ENCODE data around the gene LLGL2.

The LLGL2 gene

DNA sequence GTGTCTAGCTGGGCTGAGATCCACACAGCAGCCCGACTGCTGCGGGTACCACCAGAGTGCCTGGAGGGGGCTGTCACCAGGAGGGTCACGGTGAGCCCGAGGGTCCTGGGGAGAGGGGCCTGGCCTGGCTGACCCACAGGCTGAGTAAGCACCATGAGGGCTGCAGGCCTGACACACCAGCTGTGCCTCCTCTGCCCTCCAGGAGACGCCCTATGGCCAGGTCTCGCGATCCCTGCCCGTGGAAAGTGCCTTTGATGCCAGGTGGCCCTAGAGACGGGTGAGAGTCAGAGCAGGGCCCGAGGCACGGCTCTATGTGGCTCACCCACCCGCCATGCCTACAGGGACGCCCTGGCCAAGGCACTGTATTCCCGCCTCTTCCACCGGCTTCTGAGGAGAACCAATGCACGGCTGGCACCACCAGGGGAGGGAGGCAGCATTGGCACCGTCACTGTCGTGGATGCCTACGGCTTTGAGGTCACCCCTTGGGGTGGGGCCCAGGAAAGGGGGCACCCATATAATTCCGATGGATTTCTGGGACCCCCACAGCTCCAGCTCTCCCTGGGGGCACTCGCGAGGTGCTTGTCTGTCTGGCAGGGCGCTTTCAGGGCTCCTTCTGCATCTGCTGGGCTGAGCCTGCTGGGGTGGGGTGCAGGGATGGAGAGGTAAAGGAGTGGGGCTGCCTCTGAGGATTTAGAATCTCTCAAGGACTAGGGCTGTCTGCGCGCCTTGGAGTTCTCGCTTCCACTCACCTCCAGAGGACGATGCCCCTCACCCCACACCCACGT, 69.2 kb downstream of the LLGL2 start:
- peak; percentile 27 for DNase-seq

GRCh38 chr17:75595284-75595919, 69.9 kb downstream of the LLGL2 start:
- no peak for DNase-seq

DNA sequence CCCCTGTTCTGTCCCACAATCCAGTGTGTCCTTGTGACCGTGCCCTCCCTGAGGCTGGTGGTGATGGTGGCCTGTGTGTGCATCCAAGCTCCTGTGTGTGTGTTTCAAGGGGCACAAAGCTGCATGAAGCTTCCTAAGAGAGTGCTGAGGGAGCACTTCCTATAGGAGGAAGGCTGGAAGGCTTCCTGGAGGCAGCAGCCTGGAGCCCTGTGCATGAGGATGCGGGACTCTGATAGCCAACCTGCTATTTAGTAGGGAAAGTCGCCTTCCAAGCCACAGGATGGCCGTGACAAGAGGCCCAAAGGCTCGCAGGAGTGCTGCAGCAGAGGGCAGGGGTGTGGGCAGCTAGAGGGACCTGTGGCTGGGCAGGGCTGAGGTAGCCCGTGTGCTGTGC, 70.4 kb downstream of the LLGL2 start:
- DNase-seq = no peak

GRCh38 chr17:75596320-75597087, 71.0 kb downstream of the LLGL2 start:
- no peak for DNase-seq

- DNase-seq = peak; percentile 38
These were observed 75.8 kb downstream of the LLGL2 start for GRCh38 chr17:75601057-75601987.

GRCh38 chr17:75602644-75603043, 77.1 kb downstream of the LLGL2 start:
- no peak for DNase-seq

DNA sequence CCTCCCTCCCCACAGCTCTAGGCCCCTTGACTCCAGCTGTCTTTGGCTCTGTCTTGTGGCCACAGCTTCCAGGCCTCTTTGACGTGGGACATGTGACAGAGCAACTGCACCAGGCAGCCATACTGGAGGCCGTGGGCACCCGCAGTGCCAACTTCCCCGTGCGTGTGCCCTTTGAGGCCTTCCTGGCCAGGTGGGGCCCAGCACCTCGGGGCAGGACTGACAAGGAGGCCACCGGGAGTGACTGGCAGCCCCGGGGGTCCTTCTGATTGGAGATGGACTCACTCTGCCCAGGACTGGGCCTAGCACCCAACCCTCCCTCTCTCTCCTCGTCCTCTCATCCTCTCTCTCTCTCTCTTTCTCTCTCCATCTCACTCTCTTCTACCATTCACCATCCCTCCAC, 77.6 kb downstream of the LLGL2 start:
- no peak for DNase-seq

GRCh38 chr17:75604034-75604695, 78.7 kb downstream of the LLGL2 start:
- DNase-seq = no peak

- no peak for DNase-seq
These were observed 80.3 kb downstream of the LLGL2 start for GRCh38 chr17:75605790-75606189.

GRCh38 chr17:75607086-75607485, 81.6 kb downstream of the LLGL2 start:
- no peak for DNase-seq

DNA sequence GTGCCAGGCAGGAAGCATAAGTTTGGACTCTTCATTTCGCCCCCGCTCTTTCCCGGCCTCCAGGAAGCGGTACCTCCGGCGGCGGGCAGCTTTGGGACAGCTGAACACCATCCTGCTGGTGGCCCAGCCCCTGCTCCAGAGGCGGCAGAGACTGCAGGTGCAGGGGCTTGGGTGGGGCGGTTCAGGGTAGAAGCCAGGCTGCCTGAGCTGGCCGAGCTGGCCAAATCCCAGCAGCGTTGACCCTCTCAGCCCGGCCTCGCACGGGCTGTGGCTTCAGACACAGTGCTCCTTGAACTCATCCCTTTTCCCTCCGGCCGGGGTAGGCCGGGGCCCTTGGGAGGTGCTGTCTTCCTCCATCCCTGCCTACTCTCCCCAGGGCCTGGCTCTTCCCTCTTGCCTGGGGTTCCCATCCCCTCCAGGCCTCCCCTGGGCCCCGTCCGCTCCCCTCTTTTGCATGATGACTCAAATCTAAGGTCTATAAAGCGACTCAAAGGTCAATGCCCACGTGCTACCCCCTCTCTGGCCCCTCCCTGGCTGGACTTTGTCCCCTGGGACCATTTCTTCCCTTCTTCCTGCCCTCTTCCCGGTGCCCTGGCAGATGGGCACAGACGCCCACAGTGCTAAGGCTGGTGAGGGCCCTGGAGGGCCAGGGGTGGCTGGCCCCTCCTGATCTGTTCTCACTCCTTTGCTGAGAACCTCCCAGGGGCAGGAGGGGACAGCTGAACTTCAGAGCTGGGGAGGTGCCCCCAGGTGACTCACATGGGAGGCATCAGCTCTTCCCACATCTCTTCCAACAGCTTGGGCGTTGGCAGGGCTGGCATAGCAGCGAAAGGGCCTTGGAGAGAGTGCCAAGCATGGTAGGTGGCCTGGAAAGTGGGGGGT, 84.8 kb downstream of the LLGL2 start:
- no peak for DNase-seq

DNA sequence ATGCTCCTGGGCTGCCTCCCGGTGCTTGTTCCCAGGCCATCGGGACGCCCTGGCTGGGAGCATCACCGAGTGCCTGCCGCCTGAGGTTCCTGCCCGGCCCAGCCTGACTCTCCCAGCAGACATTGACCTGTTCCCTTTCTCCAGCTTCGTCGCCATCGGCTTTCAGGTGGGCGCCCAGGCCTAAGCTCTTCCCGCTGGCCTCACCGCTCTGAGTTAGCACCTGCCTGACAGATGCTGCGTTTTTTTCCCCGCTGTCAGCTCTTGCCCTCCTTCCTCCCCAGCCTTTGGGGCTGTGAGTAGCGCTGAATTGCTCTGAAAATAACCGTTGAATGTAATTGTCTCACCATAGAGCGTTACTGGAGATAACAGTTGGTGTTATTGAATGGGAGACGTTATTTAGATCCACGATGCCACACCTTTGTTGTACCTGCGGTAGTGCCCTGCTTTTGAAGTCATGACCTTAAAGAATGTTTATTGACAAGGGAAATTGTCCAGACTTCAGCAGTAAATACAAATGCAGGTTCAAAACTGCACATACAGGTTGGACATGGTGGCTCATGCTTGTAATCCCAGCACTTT, 86.4 kb downstream of the LLGL2 start:
- DNase-seq = no peak

DNA sequence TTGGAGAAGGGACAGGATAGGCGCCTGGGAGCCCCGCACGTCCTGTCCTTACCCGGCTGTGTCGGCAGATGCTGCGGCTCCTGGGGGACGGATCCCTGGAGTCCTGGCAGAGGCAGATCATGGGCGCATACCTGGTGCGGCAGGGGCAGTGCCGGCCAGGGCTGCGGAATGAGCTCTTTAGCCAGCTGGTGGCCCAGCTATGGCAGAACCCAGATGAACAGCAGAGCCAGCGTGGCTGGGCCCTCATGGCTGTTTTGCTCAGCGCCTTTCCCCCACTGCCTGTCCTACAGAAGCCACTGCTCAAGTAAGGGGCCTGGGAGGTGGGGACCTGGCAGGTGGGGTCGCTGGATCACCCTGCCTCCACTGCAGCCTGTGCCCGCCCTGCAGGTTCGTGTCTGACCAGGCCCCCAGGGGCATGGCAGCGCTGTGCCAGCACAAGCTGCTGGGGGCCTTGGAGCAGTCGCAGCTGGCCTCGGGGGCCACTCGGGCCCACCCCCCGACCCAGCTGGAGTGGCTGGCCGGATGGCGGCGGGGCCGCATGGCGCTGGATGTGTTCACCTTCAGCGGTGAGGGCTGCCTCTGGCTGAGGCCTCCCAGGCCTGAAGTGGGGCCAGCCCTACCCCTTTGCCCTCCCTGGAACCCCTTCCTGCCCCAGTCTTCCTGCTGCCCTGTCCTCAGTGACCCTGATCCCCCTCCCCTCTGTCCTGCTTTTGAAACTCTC, 87.6 kb downstream of the LLGL2 start:
- no peak for DNase-seq

DNA sequence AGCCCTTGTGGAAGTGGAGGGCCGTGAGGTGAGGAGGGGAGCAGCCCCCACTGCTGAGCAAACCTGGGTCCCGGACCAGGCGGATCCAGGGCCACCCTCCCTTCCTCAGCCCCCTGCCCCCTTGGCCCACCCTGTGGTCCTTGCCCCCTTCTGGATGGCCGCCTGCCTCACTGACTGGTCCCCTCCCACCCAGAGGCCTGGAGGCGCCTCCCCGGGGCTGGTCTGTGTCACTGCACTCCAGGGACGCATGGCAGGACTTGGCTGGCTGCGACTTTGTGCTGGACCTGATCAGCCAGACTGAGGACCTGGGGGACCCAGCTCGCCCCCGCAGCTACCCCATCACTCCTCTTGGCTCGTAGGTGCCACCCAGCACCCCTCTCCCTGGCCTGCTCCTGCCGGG, 88.5 kb downstream of the LLGL2 start:
- DNase-seq = no peak

- no peak for DNase-seq
These were observed 89.2 kb downstream of the LLGL2 start for GRCh38 chr17:75614556-75615270.

GRCh38 chr17:75615301-75615700, 89.8 kb downstream of the LLGL2 start:
- DNase-seq = no peak

DNA sequence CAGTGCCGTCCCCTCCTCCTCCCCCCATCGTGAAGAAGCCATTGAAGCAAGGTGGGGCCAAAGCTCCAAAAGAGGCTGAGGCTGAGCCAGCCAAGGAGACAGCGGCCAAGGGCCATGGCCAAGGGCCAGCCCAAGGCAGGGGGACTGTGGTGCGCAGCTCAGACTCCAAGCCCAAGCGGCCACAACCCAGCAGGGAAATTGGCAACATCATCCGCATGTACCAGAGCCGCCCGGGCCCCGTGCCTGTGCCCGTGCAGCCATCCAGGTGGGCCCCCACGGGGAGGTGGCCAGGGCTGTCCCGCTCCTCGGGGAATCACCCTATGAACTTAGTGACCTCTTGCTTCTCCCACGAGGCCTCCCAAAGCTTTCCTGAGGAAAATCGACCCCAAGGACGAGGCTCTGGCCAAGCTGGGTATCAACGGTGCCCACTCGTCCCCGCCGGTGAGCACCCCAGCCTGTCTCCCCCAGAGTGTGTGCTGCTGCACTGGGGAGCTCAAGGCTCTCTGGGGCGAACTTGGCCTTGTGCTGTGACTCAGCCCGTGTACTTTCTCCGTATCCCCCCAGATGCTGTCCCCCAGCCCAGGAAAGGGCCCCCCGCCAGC, 91.1 kb downstream of the LLGL2 start:
- no peak for DNase-seq

- no peak for DNase-seq
These were observed 91.7 kb downstream of the LLGL2 start for GRCh38 chr17:75617218-75617617.

- DNase-seq = no peak
These were observed 92.2 kb downstream of the LLGL2 start for GRCh38 chr17:75617675-75618074.

Data from NCI-H1092 (cell line).